HG02885 (cell line): Measurements from ENCODE around the gene SPN.
"Not testable (repeated sequence)": the region's sequence is repeated elsewhere in the genome, so short reads cannot be mapped to it uniquely, and the experiment has no call there.

Source experiments
- ATAC-seq: cut with Tn5 transposase; IDR thresholded peaks from one replicate; pipeline ENCODE4 v1.9.1; 2021; ENCODE audit warnings: mild to moderate bottlenecking; ENCODE audit not compliant: unreplicated experiment, poor library complexity

SPN gene

DNA sequence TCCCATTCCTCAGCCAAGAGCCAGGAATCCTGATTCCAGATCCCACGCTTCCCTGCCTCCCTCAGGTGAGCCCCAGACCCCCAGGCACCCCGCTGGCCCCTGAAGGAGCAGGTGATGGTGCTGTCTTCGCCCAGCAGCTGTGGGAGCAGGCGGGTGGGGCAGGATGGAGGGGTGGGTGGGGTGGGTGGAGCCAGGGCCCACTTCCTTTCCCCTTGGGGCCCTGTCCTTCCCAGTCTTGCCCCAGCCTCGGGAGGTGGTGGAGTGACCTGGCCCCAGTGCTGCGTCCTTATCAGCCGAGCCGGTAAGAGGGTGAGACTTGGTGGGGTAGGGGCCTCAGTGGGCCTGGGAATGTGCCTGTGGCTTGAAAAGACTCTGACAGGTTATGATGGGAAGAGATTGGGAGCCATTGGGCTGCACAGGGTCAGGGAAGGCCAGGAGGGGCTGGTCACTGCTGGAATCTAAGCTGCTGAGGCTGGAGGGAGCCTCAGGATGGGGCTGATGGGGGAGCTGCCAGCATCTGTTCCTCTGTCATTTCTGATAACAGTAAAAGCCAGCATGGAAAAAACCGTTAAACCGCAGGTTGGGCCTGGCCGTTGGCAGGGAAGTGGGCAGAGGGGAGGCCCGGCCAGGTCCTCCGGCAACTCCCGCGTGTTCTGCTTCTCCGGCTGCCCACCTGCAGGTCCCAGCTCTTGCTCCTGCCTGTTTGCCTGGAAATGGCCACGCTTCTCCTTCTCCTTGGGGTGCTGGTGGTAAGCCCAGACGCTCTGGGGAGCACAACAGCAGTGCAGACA lies at the start of gene SPN:
SPN (plus strand) TSS at position 232 of the 791 bp plus-strand sequence; CDS start at position 714, 482 bp downstream.
- no peak for ATAC-seq

GRCh38 chr16:29613307-29614057 lies 49.6 kb upstream of the SPN start:
- peak; percentile 61 for ATAC-seq

GRCh38 chr16:29614691-29615314 lies 48.2 kb upstream of the SPN start:
- ATAC-seq: not testable (repeated sequence)

- not testable (repeated sequence) for ATAC-seq
These were observed 46.9 kb upstream of the SPN start for GRCh38 chr16:29616127-29616526.

- not testable (repeated sequence) for ATAC-seq
These were observed 42.5 kb upstream of the SPN start for GRCh38 chr16:29620591-29620990.

DNA sequence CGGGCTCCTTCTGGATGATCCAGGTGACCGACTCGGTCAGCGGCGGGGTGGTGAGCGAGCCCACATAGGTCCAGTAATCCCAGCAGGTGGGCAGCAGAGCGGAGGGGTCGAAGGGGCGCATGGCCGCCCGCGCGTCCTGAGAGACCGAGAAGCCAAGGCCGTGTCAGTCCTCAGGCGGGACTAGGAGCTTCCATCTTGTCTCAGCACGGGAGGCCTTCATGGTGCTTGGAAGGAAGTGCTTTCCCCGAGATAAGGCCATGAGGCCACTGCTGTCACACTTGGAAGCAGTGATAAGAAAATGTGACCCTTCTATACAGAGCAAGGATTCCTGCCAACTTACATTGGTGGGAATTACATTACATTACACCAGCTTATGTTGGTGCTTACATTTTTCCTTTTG lies 40.3 kb upstream of the SPN start:
- ATAC-seq: not testable (repeated sequence)

GRCh38 chr16:29623253-29623652 lies 39.8 kb upstream of the SPN start:
- not testable (repeated sequence) for ATAC-seq

DNA sequence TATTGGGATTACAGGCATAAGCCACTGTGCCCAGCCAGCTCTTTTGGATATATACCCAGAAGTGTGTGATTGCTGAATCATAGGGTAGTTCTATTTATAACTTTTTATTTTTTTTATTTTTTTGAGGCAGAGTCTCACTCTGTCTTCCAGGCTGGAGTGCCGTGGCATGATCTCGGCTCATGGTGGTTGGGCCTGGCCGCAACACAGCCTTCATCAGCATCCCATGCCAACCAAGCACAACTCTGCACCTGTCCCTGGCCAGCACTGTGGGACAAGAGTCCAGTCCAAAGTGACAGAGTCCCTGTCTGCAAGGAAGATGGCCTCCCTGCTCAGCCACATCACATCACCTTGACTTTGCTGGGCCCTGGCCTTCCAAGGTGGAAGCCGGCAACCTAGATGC lies 37.9 kb upstream of the SPN start:
- not testable (repeated sequence) for ATAC-seq

DNA sequence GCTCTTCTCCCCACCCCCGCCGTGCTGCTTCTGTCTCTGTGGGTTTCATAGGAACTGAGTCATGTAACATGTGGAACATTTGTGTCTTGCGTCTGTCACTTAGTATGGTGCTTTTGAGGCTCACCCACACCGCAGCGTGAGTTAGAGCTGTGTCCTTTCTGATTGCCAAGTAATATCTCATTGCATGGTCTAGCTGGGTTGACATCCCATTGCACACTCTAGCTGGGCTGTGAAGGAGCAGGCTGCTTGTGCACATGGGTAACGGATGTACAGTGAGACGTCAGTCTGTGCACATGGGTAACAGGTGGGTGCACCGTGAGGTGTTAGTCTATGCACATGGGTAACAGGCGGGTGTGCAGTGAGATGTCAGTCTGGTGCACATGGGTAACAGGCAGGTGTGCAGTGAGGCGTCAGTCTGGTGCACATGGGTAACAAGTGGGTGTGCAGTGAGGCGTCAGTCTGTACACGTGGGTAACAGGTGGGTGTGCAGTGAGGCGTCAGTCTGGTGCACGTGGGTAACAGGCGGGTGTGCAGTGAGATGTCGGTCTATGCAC lies 36.2 kb upstream of the SPN start:
- not testable (repeated sequence) for ATAC-seq

DNA sequence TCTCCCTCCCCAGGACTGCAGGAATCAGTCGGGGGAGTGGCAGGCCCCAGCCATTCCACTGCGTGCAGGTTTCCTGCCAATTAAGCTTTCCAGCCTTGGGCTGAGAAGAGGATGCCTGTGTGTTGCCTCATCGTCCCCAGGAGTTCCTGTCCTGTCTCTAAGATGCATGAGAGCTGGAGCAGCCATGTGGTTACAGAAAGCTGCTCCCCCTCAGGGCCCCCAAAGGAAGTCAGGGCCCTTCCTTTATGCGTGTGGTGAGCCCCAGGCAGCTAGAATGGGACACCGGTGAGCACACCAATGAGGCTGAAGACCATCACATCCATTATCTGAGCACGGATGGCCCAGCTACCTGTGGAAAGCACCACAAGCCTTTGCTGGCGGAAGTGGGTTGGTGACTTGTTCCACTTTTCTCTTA lies 35.4 kb upstream of the SPN start:
- ATAC-seq: not testable (repeated sequence)

DNA sequence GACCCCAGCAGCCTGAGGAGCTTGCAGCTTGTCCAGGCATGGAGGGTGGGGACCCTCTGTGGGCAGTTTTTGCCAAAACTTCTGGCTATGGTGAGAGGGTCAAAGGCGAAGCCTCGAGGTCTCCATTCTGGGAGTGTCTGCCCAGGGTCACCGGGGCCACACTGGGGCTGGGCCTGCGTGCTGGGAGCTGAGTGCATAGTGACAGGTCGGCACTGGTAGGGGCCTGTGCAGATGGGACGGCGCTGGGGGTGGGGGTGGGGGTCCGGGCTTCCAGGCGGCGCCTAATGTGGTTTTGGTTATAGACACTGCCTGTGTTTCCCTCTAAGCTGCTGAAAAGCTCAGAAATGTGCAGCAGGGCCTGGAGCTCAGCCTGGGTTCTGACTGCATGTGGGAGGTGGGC lies 34.3 kb upstream of the SPN start:
- ATAC-seq: not testable (repeated sequence)

DNA sequence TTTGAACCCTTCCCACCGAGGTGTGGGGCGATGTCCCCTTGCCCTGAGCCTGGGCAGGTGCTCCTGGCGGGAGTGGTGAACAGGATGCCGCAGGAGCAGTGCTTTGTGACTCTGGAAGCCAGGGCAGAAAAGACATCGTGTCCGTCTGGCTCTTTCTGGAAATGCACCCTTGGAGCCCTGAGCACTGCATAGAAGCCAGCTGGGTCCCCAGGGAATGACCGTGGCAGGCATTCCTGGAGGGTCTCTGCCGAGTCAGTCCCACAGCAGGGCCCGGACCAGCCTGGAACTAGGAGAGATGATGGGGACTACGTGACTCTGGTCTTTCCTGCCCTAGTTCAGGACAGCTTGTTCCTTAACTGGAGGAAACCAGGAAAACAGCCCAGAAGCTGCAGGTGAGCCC lies 33.7 kb upstream of the SPN start:
- not testable (repeated sequence) for ATAC-seq

DNA sequence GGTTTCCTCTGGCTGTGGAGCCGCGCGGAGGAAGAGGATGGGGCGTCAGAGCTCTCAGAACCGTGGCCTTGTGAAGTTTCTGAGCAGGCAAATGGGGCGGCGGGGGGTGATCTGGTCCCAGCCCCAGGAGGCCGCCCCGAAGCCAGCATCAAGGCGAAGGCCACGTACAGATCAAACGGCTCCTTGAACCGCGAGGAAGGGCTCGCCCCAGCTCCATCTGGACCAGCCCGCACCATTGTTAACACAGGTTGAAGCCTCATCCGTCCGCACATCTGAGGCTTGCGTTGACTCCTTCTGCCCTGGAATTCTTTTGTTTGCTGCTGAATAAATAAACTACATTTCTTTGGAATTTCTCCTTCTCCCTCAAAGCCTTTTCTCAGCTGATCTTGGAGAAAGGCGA lies 31.4 kb upstream of the SPN start:
- ATAC-seq: not testable (repeated sequence)

GRCh38 chr16:29635902-29636301 lies 27.1 kb upstream of the SPN start:
- not testable (repeated sequence) for ATAC-seq

- ATAC-seq: not testable (repeated sequence)
These were observed 26.7 kb upstream of the SPN start for GRCh38 chr16:29636368-29636767.

GRCh38 chr16:29638751-29639150 lies 24.3 kb upstream of the SPN start:
- ATAC-seq: not testable (repeated sequence)

GRCh38 chr16:29641561-29641960 lies 21.5 kb upstream of the SPN start:
- ATAC-seq: no peak

GRCh38 chr16:29643596-29643995 lies 19.5 kb upstream of the SPN start:
- ATAC-seq: no peak

GRCh38 chr16:29644338-29644857 lies 18.6 kb upstream of the SPN start:
- ATAC-seq: peak; percentile 69

GRCh38 chr16:29644973-29645693 lies 17.9 kb upstream of the SPN start:
- ATAC-seq: no peak
